Smooth muscle cell (in vitro differentiated cells): ENCODE data around the gene COX7B. TPM values are rescaled to one million over a fixed set of nuclear protein-coding genes. Genes with fewer than 3 reads are reported as not detected.
"Not testable (repeated sequence)": the region's sequence is repeated elsewhere in the genome, so short reads cannot be mapped to it uniquely, and the experiment has no call there.

Experiments used
- DNase-seq: peaks from one replicate; lab custom pipeline; 2025; ENCODE audit not compliant: unreplicated experiment; lab: John Stamatoyannopoulos, UW
- H2AFZ ChIP-seq: fragments of 200-600 bp; sonication (generic); 2 replicates; pipeline ENCODE4 v1.6.0; 2016; ENCODE audit warnings: antibody characterized with exemption, low read depth, mild to moderate bottlenecking
- H3F3A ChIP-seq: fragments of 200-600 bp; sonication (generic); 2 replicates; pipeline ENCODE4 v1.6.0; 2017; ENCODE audit warnings: antibody characterized with exemption, low read depth
- H3K27ac ChIP-seq: fragments of 200-600 bp; sonication (generic); 2 replicates; pipeline ENCODE4 v1.5.1; 2016; ENCODE audit warnings: low read depth, mild to moderate bottlenecking
- H3K27me3 ChIP-seq: fragments of 200-600 bp; sonication (generic); 2 replicates; pipeline ENCODE4 v1.6.1; 2016; ENCODE audit warnings: low read depth, mild to moderate bottlenecking
- H3K36me3 ChIP-seq: fragments of 200-600 bp; sonication (generic); 2 replicates; pipeline ENCODE4 v1.5.1; 2016; ENCODE audit warnings: low read depth
- H3K4me1 ChIP-seq: fragments of 200-600 bp; sonication (generic); 2 replicates; pipeline ENCODE4 v1.5.1; 2016; ENCODE audit warnings: low read depth
- H3K4me2 ChIP-seq: fragments of 200-600 bp; sonication (generic); 2 replicates; pipeline ENCODE4 v1.6.0; 2016; ENCODE audit warnings: mild to moderate bottlenecking
- H3K4me3 ChIP-seq: fragments of 200-600 bp; sonication (generic); 2 replicates; pipeline ENCODE4 v1.5.1; 2016; ENCODE audit warnings: mild to moderate bottlenecking
- H3K79me2 ChIP-seq: fragments of 200-600 bp; sonication (generic); 2 replicates; pipeline ENCODE4 v1.6.0; 2016; ENCODE audit warnings: low read depth, mild to moderate bottlenecking
- H3K9ac ChIP-seq: fragments of 200-600 bp; sonication (generic); 2 replicates; pipeline ENCODE4 v1.6.0; 2016; ENCODE audit warnings: low read depth
- H3K9me3 ChIP-seq: fragments of 200-600 bp; sonication (generic); replicated peaks from 2 replicates; pipeline ENCODE4 v1.5.1; 2016; ENCODE audit warnings: low read depth
- H4K20me1 ChIP-seq: fragments of 200-600 bp; sonication (generic); 2 replicates; pipeline ENCODE4 v1.6.0; 2016; ENCODE audit warnings: low read depth
- CTCF ChIP-seq: fragments of 200-600 bp; sonication (generic); IDR thresholded peaks from 2 replicates; pipeline ENCODE4 v1.5.1; 2017; ENCODE audit warnings: borderline replicate concordance, mild to moderate bottlenecking, antibody characterized with exemption; ENCODE audit not compliant: insufficient read depth, poor library complexity, severe bottlenecking
- WGBS: methylation state at CpG from one replicate; pipeline ENCODE4 v1.1.7; 2016; ENCODE audit warnings: low lambda C conversion rate; 5-methylcytosine and 5-hydroxymethylcytosine counted together
- polyA plus RNA-seq: library from polyadenylated mRNA; unstranded; fragments of >200 nt; fragmentation: Nextera tagmentation; extraction: Ambion mirVana; gene quantifications from 2 replicates; pipeline ENCODE4 v1.2.1, GENCODE V29; 2016
- total RNA-seq: library from RNA; depleted of rRNA; stranded (reverse); fragments of >200 nt; gene quantifications from 2 replicates; pipeline ENCODE4 v1.2.3, GENCODE V29; 2014

Gene COX7B
- total RNA-seq (503 and 535 TPM in 2 replicates), polyA plus RNA-seq (448 and 483 TPM in 2 replicates)

GRCh38 chrX:77899081-77899828 lies at the start of gene COX7B:
Gene COX7B (plus strand): TSS chrX:77899468. CDS start chrX:77899554, 86 bp downstream.
- WGBS, result 46% methylated on average over 28 of the region's 28 CpGs
- Histone ChIP-seq H2AFZ (peak within 1 kb of the TSS; percentile 75), H4K20me1 (peaks cover 3% of the 10 kb centered on the region), H3K9ac (peak within 1 kb of the TSS; percentile 87), H3K36me3 (no peaks in the 10 kb centered on the region), H3K79me2 (peaks cover 33% of the 10 kb centered on the region), H3F3A (no peaks in the 10 kb centered on the region), H3K27me3 (no peaks in the 10 kb centered on the region), H3K4me2 (peak within 1 kb of the TSS; percentile 78), H3K9me3 (no peaks in the 10 kb centered on the region), H3K4me1 (peaks cover 5% of the 10 kb centered on the region), H3K27ac (peak within 1 kb of the TSS; percentile 88), H3K4me3 (peak within 1 kb of the TSS; percentile 68)
- TF ChIP-seq CTCF, result peak; percentile 25
- peak; percentile 1 for DNase-seq

GRCh38 chrX:77875372-77875771 lies 23.9 kb upstream of the COX7B start:
- Histone ChIP-seq H2AFZ (no peak overlapping the region), H3K27ac (no peak overlapping the region), H3K9me3 (no peaks in the 10 kb centered on the region), H3K4me2 (no peak overlapping the region), H3K36me3 (no peaks in the 10 kb centered on the region), H4K20me1 (no peaks in the 10 kb centered on the region), H3K27me3 (no peaks in the 10 kb centered on the region), H3K79me2 (peaks cover 3% of the 10 kb centered on the region), H3F3A (no peaks in the 10 kb centered on the region), H3K4me1 (no peaks in the 10 kb centered on the region), H3K9ac (no peak overlapping the region), H3K4me3 (no peak overlapping the region)
- no peak for TF ChIP-seq CTCF
- WGBS, result 95% methylated on average over 8 of the region's 8 CpGs
- no peak for DNase-seq

- H3K9ac ChIP-seq, H4K20me1 ChIP-seq, H3K4me1 ChIP-seq, H3K27me3 ChIP-seq, H3F3A ChIP-seq, H3K79me2 ChIP-seq, H3K27ac ChIP-seq, H2AFZ ChIP-seq, H3K36me3 ChIP-seq, H3K4me3 ChIP-seq, DNase-seq, H3K4me2 ChIP-seq, H3K9me3 ChIP-seq: not testable (repeated sequence)
- 93% methylated on average over 4 of the region's 4 CpGs for WGBS
Observed at GRCh38 chrX:77881418-77881817, 17.9 kb upstream of the COX7B start.

GRCh38 chrX:77892887-77893286 lies 6.4 kb upstream of the COX7B start:
- Histone ChIP-seq H3K4me3 (no peak overlapping the region), H4K20me1 (peaks cover 20% of the 10 kb centered on the region)

More at GRCh38 chrX:77892887-77893286, 6.4 kb upstream of the COX7B start:
- H3F3A ChIP-seq, result no peaks in the 10 kb centered on the region
- H3K4me2 ChIP-seq, result no peak overlapping the region
- no peak overlapping the region for H2AFZ ChIP-seq
- H3K27ac ChIP-seq, result no peak overlapping the region
- H3K9ac ChIP-seq, result no peak overlapping the region
- no peaks in the 10 kb centered on the region for H3K9me3 ChIP-seq
- 96% methylated on average over 2 of the region's 2 CpGs for WGBS
- no peaks in the 10 kb centered on the region for H3K36me3 ChIP-seq
- H3K27me3 ChIP-seq, result no peaks in the 10 kb centered on the region
- DNase-seq, result no peak
- peaks cover 64% of the 10 kb centered on the region for H3K79me2 ChIP-seq
- no peak for TF ChIP-seq CTCF
- H3K4me1 ChIP-seq, result peaks cover 9% of the 10 kb centered on the region
